GM13976 (cell line): Measurements from ENCODE around the gene ZNF578.
"Not testable (repeated sequence)": the region's sequence is repeated elsewhere in the genome, so short reads cannot be mapped to it uniquely, and the experiment has no call there.

ENCODE experiments used
- DNase-seq: peaks from one replicate; pipeline ENCODE4 v3.0.0; 2012; ENCODE audit warnings: low spot score
- in situ Hi-C: fragments of 300-500 bp; cut with MboI; formaldehyde crosslinking; loops from one replicate; pipeline ENCODE4 v1.12.0; 2022; ENCODE audit warnings: low sequenced_read_pairs, mixed read lengths, inconsistent platforms; ENCODE audit not compliant: unreplicated experiment
- TF ChIP-seq, protein P1 (sequence below): IDR thresholded peaks from 2 replicates; pipeline ENCODE4 v1.5.1; 2012; ENCODE audit warnings: borderline replicate concordance, mild to moderate bottlenecking; ENCODE audit not compliant: insufficient read depth; ENCODE audit errors: extremely low read depth, missing control alignments, control extremely low read depth

ZNF578 gene

DNA sequence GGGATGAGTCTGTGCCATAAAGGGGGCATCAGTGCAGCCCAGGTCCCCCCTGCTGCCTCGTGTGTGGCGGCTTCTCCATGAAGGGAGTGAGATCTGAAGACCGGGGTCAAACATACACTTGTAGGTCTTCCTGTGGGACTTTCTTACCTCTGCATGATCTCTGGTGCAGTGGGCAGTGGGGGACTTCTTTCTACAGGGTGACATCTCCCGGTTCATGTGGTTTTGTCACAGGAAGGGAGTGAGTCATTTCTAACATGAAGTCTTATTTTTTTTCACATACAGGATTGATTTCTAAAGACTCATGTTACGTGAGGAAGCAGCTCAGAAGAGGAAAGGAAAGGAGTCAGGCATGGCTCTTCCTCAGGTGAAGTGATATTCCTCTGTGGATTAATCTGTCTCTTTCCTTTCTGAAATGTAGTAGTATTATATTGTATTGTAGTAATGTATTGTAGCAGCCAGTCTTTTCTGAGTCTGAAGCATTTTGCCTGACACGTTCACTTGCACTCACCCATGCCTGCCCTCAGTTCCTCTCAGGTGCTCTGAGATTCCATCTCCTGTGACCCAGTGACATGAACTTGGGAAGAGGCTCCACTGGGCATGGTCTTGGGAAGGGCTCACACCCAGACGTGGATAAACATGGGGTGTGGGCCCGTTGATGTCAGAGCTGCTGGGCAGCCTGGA, 89.8 kb downstream of the ZNF578 start:
- no peak for DNase-seq
- in situ Hi-C loops = no loop called here
- TF ChIP-seq, protein P1, sequence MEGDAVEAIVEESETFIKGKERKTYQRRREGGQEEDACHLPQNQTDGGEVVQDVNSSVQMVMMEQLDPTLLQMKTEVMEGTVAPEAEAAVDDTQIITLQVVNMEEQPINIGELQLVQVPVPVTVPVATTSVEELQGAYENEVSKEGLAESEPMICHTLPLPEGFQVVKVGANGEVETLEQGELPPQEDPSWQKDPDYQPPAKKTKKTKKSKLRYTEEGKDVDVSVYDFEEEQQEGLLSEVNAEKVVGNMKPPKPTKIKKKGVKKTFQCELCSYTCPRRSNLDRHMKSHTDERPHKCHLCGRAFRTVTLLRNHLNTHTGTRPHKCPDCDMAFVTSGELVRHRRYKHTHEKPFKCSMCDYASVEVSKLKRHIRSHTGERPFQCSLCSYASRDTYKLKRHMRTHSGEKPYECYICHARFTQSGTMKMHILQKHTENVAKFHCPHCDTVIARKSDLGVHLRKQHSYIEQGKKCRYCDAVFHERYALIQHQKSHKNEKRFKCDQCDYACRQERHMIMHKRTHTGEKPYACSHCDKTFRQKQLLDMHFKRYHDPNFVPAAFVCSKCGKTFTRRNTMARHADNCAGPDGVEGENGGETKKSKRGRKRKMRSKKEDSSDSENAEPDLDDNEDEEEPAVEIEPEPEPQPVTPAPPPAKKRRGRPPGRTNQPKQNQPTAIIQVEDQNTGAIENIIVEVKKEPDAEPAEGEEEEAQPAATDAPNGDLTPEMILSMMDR = no peak

DNA sequence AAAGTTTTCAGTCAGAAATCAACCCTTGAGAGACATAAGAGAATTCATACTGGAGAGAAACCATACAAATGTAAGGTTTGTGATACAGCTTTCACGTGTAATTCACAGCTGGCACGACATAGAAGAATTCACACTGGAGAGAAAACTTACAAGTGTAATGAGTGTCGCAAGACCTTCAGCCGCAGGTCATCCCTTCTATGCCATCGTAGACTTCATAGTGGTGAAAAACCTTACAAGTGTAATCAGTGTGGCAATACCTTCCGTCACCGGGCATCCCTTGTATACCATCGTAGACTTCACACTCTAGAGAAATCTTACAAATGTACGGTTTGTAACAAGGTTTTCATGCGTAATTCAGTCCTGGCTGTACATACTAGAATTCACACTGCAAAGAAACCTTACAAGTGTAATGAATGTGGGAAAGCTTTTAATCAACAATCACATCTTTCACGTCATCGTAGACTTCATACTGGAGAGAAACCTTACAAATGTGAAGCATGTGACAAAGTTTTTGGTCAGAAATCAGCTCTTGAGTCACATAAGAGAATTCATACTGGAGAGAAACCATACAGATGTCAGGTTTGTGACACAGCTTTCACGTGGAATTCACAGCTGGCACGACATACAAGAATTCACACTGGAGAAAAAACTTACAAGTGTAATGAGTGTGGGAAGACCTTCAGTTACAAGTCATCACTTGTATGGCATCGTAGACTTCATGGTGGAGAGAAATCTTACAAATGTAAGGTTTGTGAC, 101.0 kb downstream of the ZNF578 start:
- TF ChIP-seq, protein P1 = no peak
- in situ Hi-C loops = no loop called here

DNA sequence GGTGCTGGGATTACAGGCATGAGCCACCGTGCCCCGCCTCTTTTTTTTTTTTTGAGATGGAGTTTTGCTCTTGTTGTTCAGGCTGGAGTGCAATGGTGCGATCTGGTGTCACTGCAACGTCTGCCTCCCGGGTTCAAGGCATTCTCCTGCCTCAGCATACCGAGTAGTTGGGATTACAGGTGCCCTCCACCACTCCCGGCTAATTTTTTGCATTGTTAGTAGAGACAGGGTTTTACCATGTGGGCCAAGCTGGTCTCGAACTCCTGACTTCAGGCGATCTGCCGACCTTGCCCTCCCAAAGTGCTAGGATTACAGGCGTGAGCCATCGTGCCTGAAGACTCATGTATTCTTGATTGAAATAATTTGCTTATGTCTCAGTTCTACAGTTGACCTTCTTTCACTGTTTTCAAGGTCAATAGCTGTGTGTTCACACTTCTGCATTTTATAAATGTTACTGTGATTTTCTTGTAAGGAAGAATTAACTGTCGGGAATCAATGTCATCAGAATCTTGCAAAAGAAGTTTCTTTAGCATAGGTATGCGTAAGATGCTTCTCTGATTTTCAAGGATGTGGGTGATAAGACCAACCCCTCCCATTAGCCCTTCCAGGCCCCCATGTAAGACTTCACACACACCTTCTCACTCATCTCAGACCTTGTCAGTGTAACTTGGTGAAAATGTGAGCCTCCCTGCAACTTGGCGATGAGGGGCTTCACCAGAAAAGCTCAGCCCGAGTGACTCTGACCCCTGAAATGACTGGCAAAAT, 104.1 kb downstream of the ZNF578 start:
- TF ChIP-seq, protein P1 = no peak
- no peak for DNase-seq
- in situ Hi-C loops = no loop called here

More for the DNA sequence above, 101.0 kb downstream of the ZNF578 start:
- DNase-seq = no peak

DNA sequence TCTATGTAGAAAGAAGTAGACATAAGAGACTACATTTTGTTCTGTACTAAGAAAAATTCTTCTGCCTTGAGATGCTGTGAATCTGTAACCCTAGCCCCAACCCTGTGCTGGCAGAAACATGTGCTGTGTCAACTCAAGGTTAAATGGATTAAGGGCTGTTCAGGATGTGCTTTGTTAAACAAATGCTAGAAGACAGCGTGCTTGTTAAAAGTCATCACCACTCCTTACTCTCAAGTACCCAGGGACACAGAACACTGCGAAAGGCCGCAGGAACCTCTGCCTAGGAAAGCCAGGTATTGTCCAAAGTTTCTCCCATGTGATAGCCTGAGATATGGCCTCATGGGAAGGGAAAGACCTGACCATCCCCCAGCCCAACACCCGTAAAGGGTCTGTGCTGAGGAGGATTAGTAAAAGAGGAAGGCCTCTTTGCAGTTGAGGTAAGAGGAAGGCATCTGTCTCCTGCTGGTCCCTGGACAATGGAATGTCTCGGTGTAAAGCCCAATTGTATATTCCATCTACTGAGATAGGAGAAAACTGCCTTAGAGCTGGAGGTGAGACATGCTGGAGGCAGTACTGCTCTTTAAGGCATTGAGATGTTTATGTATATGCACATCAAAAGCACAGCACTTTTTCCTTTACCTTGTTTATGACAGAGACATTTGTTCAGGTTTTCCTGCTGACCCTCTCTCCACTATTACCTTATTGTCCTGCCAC, 105.5 kb downstream of the ZNF578 start:
- in situ Hi-C loops, DNase-seq: not testable (repeated sequence)

DNA sequence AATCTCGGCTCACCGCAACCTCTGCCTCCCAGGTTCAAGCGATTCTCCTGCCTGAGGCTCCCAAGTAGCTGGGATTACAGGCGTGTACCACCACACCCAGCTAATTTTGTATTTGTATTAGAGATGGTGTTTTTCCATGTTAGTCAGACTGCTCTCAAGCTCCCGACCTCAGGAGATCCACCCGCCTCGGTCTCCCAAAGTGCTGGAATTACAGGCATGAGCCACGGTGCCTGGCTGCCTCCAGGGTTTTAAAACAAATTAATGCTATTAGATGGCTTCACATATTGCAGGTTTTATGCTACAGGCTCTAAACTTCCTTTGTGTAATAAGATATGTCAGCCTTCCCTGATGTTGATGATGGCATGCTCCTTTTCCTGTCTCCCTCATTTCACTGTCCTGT, 108.3 kb downstream of the ZNF578 start:
- DNase-seq, in situ Hi-C loops: not testable (repeated sequence)
